IMR-90 (cell line): ENCODE data around the gene TINCR. TPM values are rescaled to one million over a fixed set of nuclear protein-coding genes. Genes with fewer than 3 reads are reported as not detected.
A peak's percentile ranks its signal among the peaks of the same experiment; 100 is the strongest.

Experiments
- ATAC-seq: fragments of 200-7000 bp; cut with Tn5 transposase; 2 replicates; pipeline ENCODE4 v1.9.1; 2020; ENCODE audit warnings: low read depth, mild to moderate bottlenecking, moderate library complexity
- BruUV-seq: library from RNA; stranded (reverse); fragments of 400-500 nt; replicated peaks from 2 replicates; lab custom pipeline; 2021; lab: Mats Ljungman, UMichigan
- CTCF ChIA-PET: fragments of 300-600 bp; formaldehyde crosslinking; extraction: SDS; loops from one replicate; lab custom pipeline; 2021; ENCODE audit warnings: antibody characterized with exemption; lab: Yijun Ruan, JAX
- POLR2A ChIA-PET: fragments of 300-600 bp; sonication (Branson Sonifier 250); formaldehyde crosslinking; loops from one replicate; lab custom pipeline; 2022; ENCODE audit warnings: antibody characterized with exemption; ENCODE audit not compliant: unreplicated experiment; lab: Charles Lee
- DNase-seq: peaks from one replicate; pipeline ENCODE4 v3.0.0; 2013
- H2AFZ ChIP-seq: replicated peaks from 2 replicates; pipeline ENCODE3; 2013; ENCODE audit warnings: low read length, mild to moderate bottlenecking; ENCODE audit not compliant: poor library complexity
- H2AK5ac ChIP-seq: 2 replicates; pipeline ENCODE4 v1.6.1; 2013; ENCODE audit warnings: low read depth, low read length, inconsistent platforms
- H2AK9ac ChIP-seq: replicated peaks from 2 replicates; pipeline ENCODE3; 2013; ENCODE audit warnings: mild to moderate bottlenecking, low read depth, low read length, moderate library complexity; ENCODE audit not compliant: poor library complexity
- H2BK120ac ChIP-seq: 2 replicates; pipeline ENCODE4 v1.6.1; 2013; ENCODE audit warnings: low read depth, low read length, inconsistent platforms
- H2BK15ac ChIP-seq: 3 replicates; pipeline ENCODE4 v1.6.1; 2013; ENCODE audit warnings: low read depth, low read length, inconsistent platforms
- H2BK20ac ChIP-seq: 2 replicates; pipeline ENCODE4 v1.6.1; 2013; ENCODE audit warnings: low read depth, mild to moderate bottlenecking, inconsistent platforms, low read length, moderate library complexity
- H2BK5ac ChIP-seq: 2 replicates; pipeline ENCODE4 v1.6.1; 2013; ENCODE audit warnings: mild to moderate bottlenecking, low read depth, low read length, inconsistent platforms; ENCODE audit not compliant: poor library complexity, severe bottlenecking
- H3K14ac ChIP-seq: replicated peaks from 2 replicates; pipeline ENCODE4 v1.6.1; 2013; ENCODE audit warnings: low read depth, low read length, inconsistent platforms
- H3K18ac ChIP-seq: 2 replicates; pipeline ENCODE4 v1.6.1; 2013; ENCODE audit warnings: low read depth, low read length, control low read depth
- H3K23ac ChIP-seq: 2 replicates; pipeline ENCODE4 v1.6.1; 2013; ENCODE audit warnings: low read depth, low read length, inconsistent platforms
- H3K27ac ChIP-seq: 2 replicates; pipeline ENCODE4 v1.5.1; 2013; ENCODE audit warnings: mild to moderate bottlenecking, control low read depth, low read length; ENCODE audit not compliant: insufficient read depth
- H3K27me3 ChIP-seq: 2 replicates; pipeline ENCODE4 v1.6.1; 2013; ENCODE audit warnings: low read length; ENCODE audit not compliant: control insufficient read depth, insufficient read depth
- H3K36me3 ChIP-seq: 2 replicates; pipeline ENCODE4 v1.6.1; 2013; ENCODE audit warnings: low read length, mixed read lengths; ENCODE audit not compliant: control insufficient read depth, insufficient read depth
- H3K4ac ChIP-seq: 2 replicates; pipeline ENCODE4 v1.6.1; 2013; ENCODE audit warnings: low read depth, low read length, inconsistent platforms
- H3K4me1 ChIP-seq: 2 replicates; pipeline ENCODE4 v1.6.1; 2013; ENCODE audit warnings: low read length, mixed read lengths; ENCODE audit not compliant: control insufficient read depth, insufficient read depth
- H3K4me2 ChIP-seq: 2 replicates; pipeline ENCODE4 v1.6.1; 2013; ENCODE audit warnings: low read depth, mild to moderate bottlenecking, control low read depth, low read length, moderate library complexity
- H3K4me3 ChIP-seq: 2 replicates; pipeline ENCODE4 v1.5.1; 2013; ENCODE audit warnings: low read depth, mild to moderate bottlenecking, control low read depth, low read length, moderate library complexity; ENCODE audit not compliant: insufficient read depth
- H3K56ac ChIP-seq: 2 replicates; pipeline ENCODE4 v1.6.1; 2013; ENCODE audit warnings: low read length, inconsistent platforms; ENCODE audit not compliant: insufficient read depth; ENCODE audit errors: extremely low read depth
- H3K79me1 ChIP-seq, 2 experiments: 2 replicates each; pipeline ENCODE4 v1.6.1; 2013; ENCODE audit warnings: low read length in 2 of 2, inconsistent platforms in 1 of 2, low read depth in 1 of 2
- H3K9ac ChIP-seq: 2 replicates; pipeline ENCODE4 v1.6.1; 2013; ENCODE audit warnings: low read depth, low read length, control low read depth
- H3K9me1 ChIP-seq: 2 replicates; pipeline ENCODE4 v1.6.1; 2013; ENCODE audit warnings: low read length, inconsistent platforms; ENCODE audit not compliant: insufficient read depth
- H3K9me3 ChIP-seq: 2 replicates; pipeline ENCODE4 v1.6.1; 2013; ENCODE audit warnings: low read length; ENCODE audit not compliant: control insufficient read depth, insufficient read depth
- H4K20me1 ChIP-seq: 2 replicates; pipeline ENCODE4 v1.6.1; 2013; ENCODE audit warnings: low read length, inconsistent platforms; ENCODE audit not compliant: insufficient read depth
- H4K5ac ChIP-seq: 2 replicates; pipeline ENCODE4 v1.6.1; 2013; ENCODE audit warnings: mild to moderate bottlenecking, low read depth, low read length, control low read depth
- H4K8ac ChIP-seq, 2 experiments: 2 replicates each; pipeline ENCODE4 v1.6.1; 2013; ENCODE audit warnings: low read depth in 2 of 2, low read length in 2 of 2, control low read depth in 1 of 2, inconsistent platforms in 1 of 2
- H4K91ac ChIP-seq: 2 replicates; pipeline ENCODE4 v1.6.1; 2013; ENCODE audit warnings: low read depth, low read length, inconsistent platforms; ENCODE audit not compliant: insufficient read depth
- CEBPB ChIP-seq: IDR thresholded peaks from 2 replicates; pipeline ENCODE4 v1.6.1; 2012; ENCODE audit warnings: low read depth, low read length, improper control_type of control experiment
- CHD1 ChIP-seq: IDR thresholded peaks from 2 replicates; pipeline ENCODE4 v1.6.1; 2012; ENCODE audit warnings: low read depth, low read length, improper control_type of control experiment
- CTCF ChIP-seq: conservative IDR thresholded peaks from 2 replicates; pipeline ENCODE4 v1.5.1; 2012; ENCODE audit warnings: mild to moderate bottlenecking, low read depth, low read length, improper control_type of control experiment
- MAFK ChIP-seq: IDR thresholded peaks from 2 replicates; pipeline ENCODE4 v1.6.1; 2012; ENCODE audit warnings: low read depth, low read length, improper control_type of control experiment
- MAZ ChIP-seq: IDR thresholded peaks from 2 replicates; pipeline ENCODE4 v1.6.1; 2012; ENCODE audit warnings: low read depth, mild to moderate bottlenecking, low read length, improper control_type of control experiment, moderate library complexity, borderline replicate concordance
- MXI1 ChIP-seq: IDR thresholded peaks from 2 replicates; pipeline ENCODE4 v1.6.1; 2012; ENCODE audit warnings: low read depth, mild to moderate bottlenecking, low read length, moderate library complexity, borderline replicate concordance
- NFE2L2 ChIP-seq: fragments of 150-350 bp; IDR thresholded peaks from 2 replicates; pipeline ENCODE4 v1.6.1; 2016; ENCODE audit warnings: low read depth, mild to moderate bottlenecking, low read length
- RCOR1 ChIP-seq: IDR thresholded peaks from 2 replicates; pipeline ENCODE4 v1.6.1; 2012; ENCODE audit warnings: mild to moderate bottlenecking, low read length, improper control_type of control experiment; ENCODE audit not compliant: insufficient replicate concordance
- RFX5 ChIP-seq: IDR thresholded peaks from 2 replicates; pipeline ENCODE4 v1.8.0; 2012; ENCODE audit warnings: low read depth, mild to moderate bottlenecking, low read length, moderate library complexity
- SMC3 ChIP-seq: fragments of 150-350 bp; IDR thresholded peaks from 2 replicates; pipeline ENCODE4 v1.6.1; 2016; ENCODE audit warnings: low read depth, mild to moderate bottlenecking, antibody characterized with exemption, low read length, moderate library complexity
- WGBS, 2 experiments: methylation state at CpG; one replicate each; pipeline versions ENCODE4 v1.1.5 to v1.1.7; 2013; ENCODE audit warnings: missing lambda C conversion rate in 2 of 2; ENCODE audit not compliant: insufficient read length in 1 of 2; ENCODE audit errors: extremely low coverage in 2 of 2; 5-methylcytosine and 5-hydroxymethylcytosine counted together
- dilution Hi-C: fragments of 300-500 bp; cut with HindIII; formaldehyde crosslinking; loops from one replicate; pipeline ENCODE4 v1.14.3; 2018; ENCODE audit warnings: low sequenced_read_pairs; ENCODE audit not compliant: unreplicated experiment
- in situ Hi-C: fragments of 300-500 bp; cut with MboI; formaldehyde crosslinking; loops from 3 replicates; pipeline ENCODE4 v1.14.3; 2019; ENCODE audit warnings: low sequenced_read_pairs, inconsistent platforms, mixed read lengths
- intact Hi-C: fragments of 100-400 bp; cut with micrococcal nuclease; formaldehyde crosslinking; loops from 2 replicates; pipeline ENCODE4 v1.10.0; 2022
- polyA plus RNA-seq, 3 experiments: library from polyadenylated mRNA; depleted of rRNA; stranded (reverse); fragments of >200 nt; gene quantifications; 2 replicates each; pipeline ENCODE4 v1.2.3, GENCODE V29; 2012; ENCODE audit warnings: low replicate concordance in 1 of 3
- total RNA-seq: library from RNA; depleted of rRNA; stranded (reverse); fragments of >200 nt; gene quantifications from 2 replicates; pipeline ENCODE4 v1.2.3, GENCODE V29; 2012

Gene TINCR
- total and polyA plus RNA-seq, 2 of the 4 experiments (the other 2 are of a cell fraction), result 0.05 TPM; not detected in 1

GRCh38 chr19:5522106-5522505 lies 45.6 kb downstream of the TINCR start:
- H2AFZ ChIP-seq, result peak overlapping the region; percentile 33
- H3K27me3 ChIP-seq, result peaks cover 18% of the 10 kb centered on the region
- no peaks in the 10 kb centered on the region for H4K20me1 ChIP-seq
- H3K79me1 ChIP-seq, result no peaks in the 10 kb centered on the region
- DNase-seq (no peak), ATAC-seq (no peak)
- no peak overlapping the region for H3K23ac ChIP-seq
- no peak overlapping the region for H3K9ac ChIP-seq
- no peak overlapping the region for H3K56ac ChIP-seq
- ChIA-PET POLR2A (interaction anchor here (0.5 kb wide), 1 partner anchor 10 kb away, joined by 3 read pairs; no protein-coding TSS in a partner anchor), CTCF (no interaction called here)
- in situ Hi-C loops (no loop called here), intact Hi-C loops (no loop called here), dilution Hi-C loops (no loop called here)
- no peak overlapping the region for H4K91ac ChIP-seq
- H3K4me2 ChIP-seq, result no peak overlapping the region
- no peak overlapping the region for H2AK5ac ChIP-seq
- no peak overlapping the region for H4K5ac ChIP-seq
- no peak for TF ChIP-seq MAFK
- TF ChIP-seq RCOR1, result no peak
- no peak for TF ChIP-seq RFX5
- TF ChIP-seq SMC3, result no peak
- no peak for TF ChIP-seq CTCF
- TF ChIP-seq CHD1, result no peak
- TF ChIP-seq MXI1, result no peak
- TF ChIP-seq MAZ, result no peak
- TF ChIP-seq NFE2L2, result no peak
- TF ChIP-seq CEBPB, result no peak
- H3K14ac ChIP-seq, result no peak overlapping the region
- no peak overlapping the region for H3K4me3 ChIP-seq
- no peak overlapping the region for H3K18ac ChIP-seq
- BruUV-seq, result no TSS peak
- 18% methylated on average over 3 of the region's 11 CpGs; no CpG with 5 or more reads in 1 of the 2 experiments for WGBS, 2 experiments
- H2BK20ac ChIP-seq, result no peak overlapping the region
- no peak overlapping the region for H3K27ac ChIP-seq
- H3K9me1 ChIP-seq, result no peaks in the 10 kb centered on the region
- no peak overlapping the region for H4K8ac ChIP-seq
- H3K9me3 ChIP-seq, result peaks cover 8% of the 10 kb centered on the region
- no peak overlapping the region for H2BK15ac ChIP-seq
- H2BK5ac ChIP-seq, result no peak overlapping the region
- no peaks in the 10 kb centered on the region for H3K4me1 ChIP-seq
- H3K4ac ChIP-seq, result no peak overlapping the region
- H3K36me3 ChIP-seq, result no peaks in the 10 kb centered on the region
- H2BK120ac ChIP-seq, result no peak overlapping the region
- H2AK9ac ChIP-seq, result no peak overlapping the region
